Measurements from ENCODE around the gene SLC38A10. TPM values are rescaled to one million over a fixed set of nuclear protein-coding genes. Genes with fewer than 3 reads are reported as not detected.

SLC38A10 gene
- total and polyA plus RNA-seq, 2 of the 13 experiments (the other 11 are each of a cell fraction or from before 2014, with no cell fraction given), result 23.4 to 55.8 TPM

GRCh38 chr17:81300586-81301155, 5.6 kb upstream of the SLC38A10 start (continued):
- TF ChIP-seq SRSF9 (IDR thresholded peaks at IDR 0.05; ENCODE audit: borderline replicate concordance, insufficient read depth, low read depth, low read length, poor library complexity, severe bottlenecking) (no peak), ZBTB4 (CRISPR knock-in tag; IDR thresholded peaks at IDR 0.05; ENCODE audit: borderline replicate concordance) (no peak), ZNF788 (CRISPR knock-in tag; IDR thresholded peaks at IDR 0.05; ENCODE audit: borderline replicate concordance) (no peak), HOXA3 (CRISPR knock-in tag; IDR thresholded peaks at IDR 0.05) (no peak), HCFC1 (IDR thresholded peaks at IDR 0.05; ENCODE audit: low read depth, low read length) (no peak), CBX5 (CRISPR knock-in tag; IDR thresholded peaks at IDR 0.05; ENCODE audit: borderline replicate concordance) (no peak), ZNF263 (CRISPR knock-in tag; IDR thresholded peaks at IDR 0.05) (no peak), ELF4 (CRISPR knock-in tag; IDR thresholded peaks at IDR 0.05; ENCODE audit: borderline replicate concordance) (no peak), ZFP82 (CRISPR knock-in tag; IDR thresholded peaks at IDR 0.05; ENCODE audit: borderline replicate concordance) (no peak), ZNF343 (CRISPR knock-in tag; IDR thresholded peaks at IDR 0.05) (no peak), RARA (CRISPR knock-in tag; IDR thresholded peaks at IDR 0.05) (no peak), ZNF124 (CRISPR knock-in tag; IDR thresholded peaks at IDR 0.05) (no peak), RELA (CRISPR knock-in tag; IDR thresholded peaks at IDR 0.05) (no peak), HINFP (CRISPR knock-in tag; IDR thresholded peaks at IDR 0.05; ENCODE audit: low read depth) (no peak), SP2 (CRISPR knock-in tag; IDR thresholded peaks at IDR 0.05) (no peak), DNMT1 (CRISPR knock-in tag; IDR thresholded peaks at IDR 0.05) (peak; percentile 47; the same call in 1 of the 2 replicates), SNRNP70 (IDR thresholded peaks at IDR 0.05; ENCODE audit: low read depth, low read length) (no peak), MEIS1 (CRISPR knock-in tag; IDR thresholded peaks at IDR 0.05; ENCODE audit: borderline replicate concordance) (no peak), AGO1 (IDR thresholded peaks at IDR 0.05; ENCODE audit: low read depth, low read length, poor library complexity, severe bottlenecking) (no peak), ZNF350 (CRISPR knock-in tag; IDR thresholded peaks at IDR 0.05; ENCODE audit: borderline replicate concordance, low read depth) (no peak), ZNF710 (CRISPR knock-in tag; IDR thresholded peaks at IDR 0.05; ENCODE audit: borderline replicate concordance) (no peak), RAD51 (IDR thresholded peaks at IDR 0.05; ENCODE audit: borderline replicate concordance) (peak; percentile 16; the same call in 1 of the 2 replicates), ZNF333 (CRISPR knock-in tag; IDR thresholded peaks at IDR 0.05; ENCODE audit: borderline replicate concordance) (no peak), ZNF431 (CRISPR knock-in tag; IDR thresholded peaks at IDR 0.05; ENCODE audit: borderline replicate concordance, low read depth) (no peak)

All from HepG2 (cell line).